ENCODE measurements around the gene RIMKLA.

The RIMKLA gene

GRCh38 chr1:42432714-42433113 is 52.1 kb downstream of the RIMKLA start:
- TF ChIP-seq POLR2A (IDR thresholded peaks at IDR 0.05; ENCODE audit: low read depth, low read length): no peak
- TF ChIP-seq POLR2AphosphoS5 (IDR thresholded peaks at IDR 0.05; ENCODE audit: low read depth, low read length): no peak
- TF ChIP-seq TAF1 (IDR thresholded peaks at IDR 0.05; ENCODE audit: borderline replicate concordance, low read depth, low read length): no peak
- DNase-seq (ENCODE audit: insufficient read length): no peak
- no peak for FAIRE-seq

GRCh38 chr1:42433369-42433768 is 52.8 kb downstream of the RIMKLA start:
- DNase-seq (ENCODE audit: insufficient read length) (no peak), FAIRE-seq (no peak)
- no peak for TF ChIP-seq POLR2A (IDR thresholded peaks at IDR 0.05; ENCODE audit: low read depth, low read length)
- no peak for TF ChIP-seq POLR2AphosphoS5 (IDR thresholded peaks at IDR 0.05; ENCODE audit: low read depth, low read length)
- TF ChIP-seq TAF1 (IDR thresholded peaks at IDR 0.05; ENCODE audit: borderline replicate concordance, low read depth, low read length): no peak

- DNase-seq (ENCODE audit: insufficient read length) (no peak), FAIRE-seq (no peak)
- TF ChIP-seq POLR2A (IDR thresholded peaks at IDR 0.05; ENCODE audit: low read depth, low read length) (no peak), TAF1 (IDR thresholded peaks at IDR 0.05; ENCODE audit: borderline replicate concordance, low read depth, low read length) (no peak), POLR2AphosphoS5 (IDR thresholded peaks at IDR 0.05; ENCODE audit: low read depth, low read length) (no peak)
Observed at GRCh38 chr1:42434340-42434739, 53.7 kb downstream of the RIMKLA start.

GRCh38 chr1:42439940-42440339 is 59.3 kb downstream of the RIMKLA start:
- TF ChIP-seq TAF1 (IDR thresholded peaks at IDR 0.05; ENCODE audit: borderline replicate concordance, low read depth, low read length): no peak
- TF ChIP-seq POLR2A (IDR thresholded peaks at IDR 0.05; ENCODE audit: low read depth, low read length): no peak
- TF ChIP-seq POLR2AphosphoS5 (IDR thresholded peaks at IDR 0.05; ENCODE audit: low read depth, low read length): no peak
- FAIRE-seq (no peak), DNase-seq (ENCODE audit: insufficient read length) (no peak)

- FAIRE-seq: no peak
- TF ChIP-seq POLR2A (IDR thresholded peaks at IDR 0.05; ENCODE audit: low read depth, low read length) (no peak), TAF1 (IDR thresholded peaks at IDR 0.05; ENCODE audit: borderline replicate concordance, low read depth, low read length) (no peak), POLR2AphosphoS5 (IDR thresholded peaks at IDR 0.05; ENCODE audit: low read depth, low read length) (no peak)
Observed at GRCh38 chr1:42442662-42443061, 62.1 kb downstream of the RIMKLA start.

GRCh38 chr1:42449256-42449655 is 68.7 kb downstream of the RIMKLA start:
- FAIRE-seq (no peak), DNase-seq (ENCODE audit: insufficient read length) (no peak)
- no peak for TF ChIP-seq TAF1 (IDR thresholded peaks at IDR 0.05; ENCODE audit: borderline replicate concordance, low read depth, low read length)
- no peak for TF ChIP-seq POLR2AphosphoS5 (IDR thresholded peaks at IDR 0.05; ENCODE audit: low read depth, low read length)
- no peak for TF ChIP-seq POLR2A (IDR thresholded peaks at IDR 0.05; ENCODE audit: low read depth, low read length)

More at GRCh38 chr1:42442662-42443061, 62.1 kb downstream of the RIMKLA start:
- no peak for DNase-seq (ENCODE audit: insufficient read length)

- no peak for FAIRE-seq
- TF ChIP-seq POLR2A (IDR thresholded peaks at IDR 0.05; ENCODE audit: low read depth, low read length) (no peak), TAF1 (IDR thresholded peaks at IDR 0.05; ENCODE audit: borderline replicate concordance, low read depth, low read length) (no peak), POLR2AphosphoS5 (IDR thresholded peaks at IDR 0.05; ENCODE audit: low read depth, low read length) (no peak)
- DNase-seq (ENCODE audit: insufficient read length): no peak
Observed at GRCh38 chr1:42450061-42450460, 69.5 kb downstream of the RIMKLA start.

- FAIRE-seq: no peak
Observed at GRCh38 chr1:42453386-42453785, 72.8 kb downstream of the RIMKLA start.

GRCh38 chr1:42454403-42454802 is 73.8 kb downstream of the RIMKLA start:
- DNase-seq (ENCODE audit: insufficient read length) (no peak), FAIRE-seq (no peak)
- TF ChIP-seq POLR2AphosphoS5 (IDR thresholded peaks at IDR 0.05; ENCODE audit: low read depth, low read length) (no peak), POLR2A (IDR thresholded peaks at IDR 0.05; ENCODE audit: low read depth, low read length) (no peak), TAF1 (IDR thresholded peaks at IDR 0.05; ENCODE audit: borderline replicate concordance, low read depth, low read length) (no peak)

More at GRCh38 chr1:42453386-42453785, 72.8 kb downstream of the RIMKLA start:
- no peak for DNase-seq (ENCODE audit: insufficient read length)
- TF ChIP-seq POLR2A (IDR thresholded peaks at IDR 0.05; ENCODE audit: low read depth, low read length) (no peak), TAF1 (IDR thresholded peaks at IDR 0.05; ENCODE audit: borderline replicate concordance, low read depth, low read length) (no peak), POLR2AphosphoS5 (IDR thresholded peaks at IDR 0.05; ENCODE audit: low read depth, low read length) (no peak)

GRCh38 chr1:42456010-42456753 is 75.6 kb downstream of the RIMKLA start, which contains the start of the genes PPCS and ZMYND12:
Gene PPCS (plus strand): TSS chr1:42456543. CDS start chr1:42456566, 23 bp downstream.
Gene ZMYND12 (minus strand): TSS chr1:42456022. CDS start chr1:42455997, 25 bp downstream.
- TF ChIP-seq POLR2AphosphoS5 (IDR thresholded peaks at IDR 0.05; ENCODE audit: low read depth, low read length) (peak; percentile 92), POLR2A (IDR thresholded peaks at IDR 0.05; ENCODE audit: low read depth, low read length) (peak; percentile 92), TAF1 (IDR thresholded peaks at IDR 0.05; ENCODE audit: borderline replicate concordance, low read depth, low read length) (peak; percentile 77)
- FAIRE-seq: peak; percentile 98
- peak; percentile 82 for DNase-seq (ENCODE audit: insufficient read length)

- peak; percentile 76 for FAIRE-seq
- DNase-seq (ENCODE audit: insufficient read length): peak; percentile 65
Observed at GRCh38 chr1:42456754-42457089, 76.1 kb downstream of the RIMKLA start.

GRCh38 chr1:42461196-42461595 is 80.6 kb downstream of the RIMKLA start:
- TF ChIP-seq POLR2A (IDR thresholded peaks at IDR 0.05; ENCODE audit: low read depth, low read length) (no peak), TAF1 (IDR thresholded peaks at IDR 0.05; ENCODE audit: borderline replicate concordance, low read depth, low read length) (no peak), POLR2AphosphoS5 (IDR thresholded peaks at IDR 0.05; ENCODE audit: low read depth, low read length) (no peak)
- DNase-seq (ENCODE audit: insufficient read length) (no peak), FAIRE-seq (no peak)

More at GRCh38 chr1:42456754-42457089, 76.1 kb downstream of the RIMKLA start:
- TF ChIP-seq TAF1 (IDR thresholded peaks at IDR 0.05; ENCODE audit: borderline replicate concordance, low read depth, low read length): no peak
- peak; percentile 5 for TF ChIP-seq POLR2AphosphoS5 (IDR thresholded peaks at IDR 0.05; ENCODE audit: low read depth, low read length)
- TF ChIP-seq POLR2A (IDR thresholded peaks at IDR 0.05; ENCODE audit: low read depth, low read length): no peak

Measured in GM12892 (cell line).